ELR (cell line): ENCODE data around the gene PPM1B.
"Not testable (repeated sequence)": the region's sequence is repeated elsewhere in the genome, so short reads cannot be mapped to it uniquely, and the experiment has no call there.

ENCODE experiments used
- DNase-seq: peaks from one replicate; pipeline ENCODE4 v3.0.0-alpha.2; 2015; ENCODE audit warnings: low read depth

PPM1B gene

DNA sequence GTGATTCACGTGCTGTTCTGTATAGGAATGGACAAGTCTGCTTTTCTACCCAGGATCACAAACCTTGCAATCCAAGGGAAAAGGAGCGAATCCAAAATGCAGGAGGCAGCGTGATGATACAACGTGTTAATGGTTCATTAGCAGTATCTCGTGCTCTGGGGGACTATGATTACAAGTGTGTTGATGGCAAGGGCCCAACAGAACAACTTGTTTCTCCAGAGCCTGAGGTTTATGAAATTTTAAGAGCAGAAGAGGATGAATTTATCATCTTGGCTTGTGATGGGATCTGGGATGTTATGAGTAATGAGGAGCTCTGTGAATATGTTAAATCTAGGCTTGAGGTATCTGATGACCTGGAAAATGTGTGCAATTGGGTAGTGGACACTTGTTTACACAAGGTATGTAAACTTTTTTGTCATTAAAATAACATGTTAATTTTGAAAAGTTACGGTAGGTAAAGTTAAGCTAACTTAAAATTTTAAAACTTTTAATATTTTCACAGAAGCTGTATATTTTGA is 33.0 kb downstream of the PPM1B start:
- DNase-seq = no peak

DNA sequence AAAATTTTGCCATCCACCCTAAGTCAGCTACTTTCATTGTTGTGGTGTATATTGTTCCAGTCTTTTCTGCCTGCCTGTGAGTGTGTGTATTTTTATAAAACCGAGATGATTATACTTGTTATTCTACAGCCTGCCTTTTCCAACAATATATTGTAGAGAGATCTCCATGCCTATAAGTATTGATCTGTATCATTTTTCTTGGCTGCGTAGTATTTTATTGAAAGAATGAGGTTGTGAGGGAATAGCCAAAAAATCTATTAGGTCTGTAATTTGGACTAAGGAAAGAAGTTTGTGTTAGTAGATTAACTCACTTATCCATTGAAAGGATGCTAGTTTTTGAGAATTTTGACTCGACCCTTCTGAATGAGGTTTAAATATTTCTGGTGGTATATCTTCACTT is 34.9 kb downstream of the PPM1B start:
- no peak for DNase-seq

DNA sequence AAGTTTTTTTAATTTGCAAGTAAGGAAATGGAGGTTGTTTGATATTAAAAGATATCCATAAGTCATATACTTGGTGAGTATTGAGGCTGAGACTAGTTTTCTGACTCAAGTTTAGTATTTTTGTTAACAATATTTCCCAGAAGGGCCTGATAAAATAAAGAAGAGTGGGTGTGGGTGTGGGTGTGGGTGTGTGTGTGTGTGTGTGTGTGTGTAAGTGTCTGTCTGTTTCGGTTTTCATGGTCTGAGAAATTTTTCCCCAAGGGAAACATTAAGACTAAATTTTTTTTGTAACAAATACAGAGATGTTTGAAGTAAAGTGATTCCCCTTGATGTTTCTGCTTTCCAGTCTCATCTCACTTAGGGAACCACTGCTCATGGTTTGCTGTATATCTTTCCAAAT is 36.5 kb downstream of the PPM1B start:
- DNase-seq = no peak

DNA sequence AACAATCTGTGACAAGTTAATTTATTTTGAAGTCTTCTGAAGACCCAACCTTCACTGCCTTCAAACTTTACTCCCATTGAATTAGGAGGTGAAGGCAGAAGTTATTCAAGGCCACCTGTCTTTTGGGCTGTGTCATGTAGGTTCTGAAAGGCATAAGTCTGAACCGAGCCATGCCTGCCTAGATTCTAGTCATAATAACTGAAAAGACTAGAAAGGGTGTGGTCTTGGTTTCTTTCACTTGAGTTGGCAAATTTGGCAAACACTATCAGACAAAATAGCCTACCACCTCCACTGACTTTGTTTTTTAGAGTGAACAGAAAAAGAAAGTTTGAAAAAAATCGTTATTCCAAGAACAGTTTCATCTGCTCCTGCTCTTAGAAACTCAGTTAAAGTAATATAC is 38.4 kb downstream of the PPM1B start:
- no peak for DNase-seq

DNA sequence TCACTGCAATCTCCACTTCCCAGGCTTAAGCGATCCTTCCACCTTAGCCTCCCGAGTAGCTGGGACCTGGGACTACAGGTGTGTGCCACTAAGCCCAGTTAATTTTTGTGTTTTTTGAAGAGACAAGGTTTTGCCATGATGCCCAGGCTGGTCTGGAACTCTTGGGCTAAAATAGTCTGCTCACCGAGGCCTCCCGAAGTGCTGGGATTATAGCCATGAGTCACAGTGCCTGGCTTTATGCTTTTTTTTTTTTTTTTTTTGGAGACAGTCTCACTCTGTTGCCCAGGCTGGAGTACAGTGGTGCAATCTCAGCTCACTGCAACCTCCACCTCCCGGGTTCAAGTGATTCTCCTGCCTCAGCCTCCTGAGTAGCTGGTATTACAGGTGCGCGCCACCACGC is 39.0 kb downstream of the PPM1B start:
- peak; percentile 7 for DNase-seq

DNA sequence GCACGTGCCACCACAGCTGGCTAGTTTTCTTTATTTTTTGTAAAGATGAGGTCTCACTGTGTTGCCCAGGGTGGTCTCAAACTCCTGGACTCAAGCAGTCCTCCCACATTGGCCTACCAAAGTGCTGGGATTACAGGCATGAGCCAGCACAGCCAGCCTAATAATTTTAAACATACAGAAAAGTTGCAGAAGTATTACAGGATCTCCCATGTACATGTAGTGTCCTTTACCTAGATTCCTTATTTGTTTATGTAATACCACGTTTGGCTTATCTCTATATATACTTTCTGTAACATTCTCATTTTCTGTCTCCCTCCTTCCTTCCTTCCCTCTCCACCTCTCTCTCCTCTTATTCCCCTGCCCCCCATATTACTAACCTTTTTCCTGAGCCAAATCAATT is 41.7 kb downstream of the PPM1B start:
- no peak for DNase-seq

DNA sequence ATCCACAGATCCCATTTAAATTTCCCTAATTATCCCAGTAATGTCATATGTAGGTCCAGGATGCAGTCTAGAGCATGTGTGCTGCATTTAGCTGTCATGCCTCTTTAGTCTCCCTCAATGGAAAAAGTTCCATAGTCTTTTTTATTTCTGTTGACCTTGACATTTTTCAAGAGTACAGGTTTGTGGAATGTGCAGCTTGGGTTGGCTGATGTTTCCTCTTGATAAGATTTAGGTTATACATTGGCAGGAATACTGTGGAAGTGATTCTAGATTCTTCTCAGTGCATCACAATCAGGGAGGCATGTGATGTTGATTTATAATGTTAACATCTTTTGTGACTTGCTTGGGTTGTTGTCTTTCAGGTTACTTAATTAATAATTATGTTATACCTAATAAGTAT is 42.5 kb downstream of the PPM1B start:
- DNase-seq = no peak

DNA sequence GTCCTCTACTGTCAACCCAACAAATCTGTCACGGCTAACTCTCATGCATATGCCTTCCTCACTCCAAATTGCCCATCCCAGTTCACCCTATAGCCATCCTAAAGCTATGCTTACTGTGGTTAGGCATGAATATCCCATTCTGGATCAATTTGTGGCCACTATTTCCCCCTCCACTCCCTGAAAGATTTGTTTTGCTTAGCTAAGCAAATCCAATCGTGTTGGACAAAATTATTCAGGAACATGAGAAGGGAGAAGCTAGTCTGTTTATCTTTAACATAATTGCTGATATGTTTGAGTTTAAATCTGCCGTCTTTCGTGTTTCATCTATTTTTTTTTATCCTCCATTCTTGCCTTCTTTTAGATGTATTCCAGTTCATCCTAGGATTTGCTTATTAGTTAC is 43.6 kb downstream of the PPM1B start:
- DNase-seq = no peak

DNA sequence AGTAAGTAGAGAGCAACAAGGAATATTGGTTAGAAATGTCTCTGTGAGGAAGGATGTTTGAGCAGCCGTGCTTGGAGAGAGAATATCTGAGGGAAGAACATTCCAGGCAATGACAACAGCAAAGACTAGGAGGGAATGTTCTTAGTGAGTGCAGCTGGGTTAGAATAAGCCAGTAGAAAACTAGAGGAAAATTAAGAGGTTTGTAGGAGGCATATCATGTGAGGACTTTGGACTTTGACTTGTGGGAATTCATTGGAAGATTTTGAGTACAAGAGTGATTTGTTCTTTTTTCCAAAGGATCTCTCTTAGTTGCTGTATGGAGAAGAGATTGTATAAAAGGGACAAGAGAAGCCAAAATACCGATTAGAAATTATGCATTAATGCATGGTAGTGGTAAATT is 47.2 kb downstream of the PPM1B start:
- DNase-seq = no peak

DNA sequence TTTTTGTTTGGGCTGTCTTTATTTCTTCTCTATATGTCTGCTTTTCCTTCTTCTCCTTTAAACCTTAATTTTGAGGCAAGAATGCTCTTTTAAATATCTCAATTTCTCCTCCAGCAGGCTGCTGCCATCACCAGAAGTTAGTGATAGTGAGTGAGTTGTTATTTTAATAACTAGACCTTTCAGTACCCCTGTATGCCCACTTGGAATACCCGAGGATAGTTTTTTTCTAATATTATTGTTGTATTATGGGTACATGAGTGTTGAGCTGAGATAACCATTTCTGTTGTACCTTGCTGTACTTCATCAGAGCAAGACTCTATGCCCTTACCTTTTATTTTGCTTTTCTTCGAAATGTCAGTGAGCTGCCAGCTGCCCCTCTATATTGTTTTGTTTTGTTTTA is 50.1 kb downstream of the PPM1B start:
- DNase-seq = no peak

DNA sequence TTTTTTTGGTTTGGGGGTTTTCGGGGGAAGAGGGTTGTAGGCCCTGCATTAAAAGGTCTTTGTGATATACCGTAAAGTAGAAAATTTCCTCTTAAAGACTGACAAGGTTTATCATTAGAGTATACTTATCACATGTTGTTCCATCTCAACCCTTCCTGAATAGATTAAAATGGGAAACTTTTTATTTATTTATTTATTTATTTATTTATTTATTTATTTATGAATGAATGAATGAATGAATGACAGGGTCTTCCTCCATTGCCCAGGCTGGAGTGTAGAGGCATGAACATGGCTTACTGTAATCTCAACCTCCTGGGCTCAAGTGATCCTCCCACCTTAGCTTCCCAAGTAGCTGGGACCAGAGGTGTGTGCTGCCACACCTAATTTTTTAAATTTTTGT is 58.1 kb downstream of the PPM1B start:
- no peak for DNase-seq

DNA sequence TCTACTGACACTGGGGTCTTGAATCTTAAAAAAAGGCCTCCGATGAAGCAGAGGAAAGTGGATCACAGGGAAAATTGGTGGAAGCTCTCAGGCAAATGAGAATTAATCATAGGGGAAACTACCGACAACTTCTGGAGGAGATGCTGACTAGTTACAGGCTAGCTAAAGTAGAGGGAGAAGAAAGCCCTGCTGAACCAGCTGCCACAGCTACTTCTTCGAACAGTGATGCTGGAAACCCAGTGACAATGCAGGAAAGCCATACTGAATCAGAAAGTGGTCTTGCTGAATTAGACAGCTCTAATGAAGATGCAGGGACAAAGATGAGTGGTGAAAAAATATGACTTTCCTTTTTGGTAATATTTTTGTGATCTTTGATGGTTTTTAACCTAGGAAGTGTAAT is 61.7 kb downstream of the PPM1B start:
- no peak for DNase-seq

DNA sequence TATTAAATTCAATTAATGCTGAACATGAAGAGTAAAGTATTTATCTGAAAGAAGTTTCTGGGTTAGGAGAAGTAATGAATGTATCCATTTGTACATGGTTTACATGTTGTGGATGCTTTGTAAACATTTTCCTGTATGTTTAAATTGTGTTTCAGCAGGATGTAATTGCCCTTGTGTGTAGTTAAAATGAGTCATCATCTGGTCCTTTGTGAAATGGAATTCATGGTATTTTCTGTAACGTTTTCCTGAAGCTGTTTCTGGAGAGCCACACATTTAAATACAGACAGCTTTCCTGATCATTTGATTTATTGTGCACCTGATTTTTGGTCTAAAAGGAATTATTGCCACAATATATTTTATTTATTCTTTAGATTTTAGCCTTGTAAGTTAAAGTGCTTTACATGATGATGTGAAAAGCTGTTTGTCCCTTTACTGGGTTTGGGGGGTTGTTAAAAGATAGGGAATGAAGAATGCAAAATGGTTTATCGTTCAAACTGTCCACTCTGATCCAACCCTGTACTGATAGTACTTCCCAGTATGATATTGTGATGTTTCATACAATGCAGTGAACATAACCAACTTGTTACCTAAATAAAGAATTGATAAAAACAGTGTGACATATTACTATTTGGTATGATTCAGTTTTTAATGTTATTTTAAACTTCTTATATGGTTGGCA is 64.9 kb downstream of the PPM1B start:
- peak; percentile 86 for DNase-seq

DNA sequence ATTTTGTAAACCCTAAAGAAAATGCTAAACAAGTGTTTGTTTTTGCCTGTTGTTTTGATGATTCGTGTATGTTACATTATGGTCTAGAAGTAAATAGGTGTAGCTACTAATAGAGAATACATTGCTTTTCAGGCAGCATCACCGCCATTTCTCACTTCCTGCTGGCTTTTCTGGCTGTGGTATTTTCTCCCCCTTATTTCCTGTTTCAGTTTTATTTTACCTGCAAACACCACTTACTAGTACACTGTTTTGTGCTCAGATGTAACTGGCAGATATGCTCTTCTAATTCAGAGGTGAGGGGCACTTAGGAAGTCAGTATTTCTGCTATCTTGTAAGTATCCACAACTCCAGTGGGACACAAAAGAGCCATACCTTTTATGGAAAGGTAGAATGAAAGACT is 68.5 kb downstream of the PPM1B start:
- no peak for DNase-seq

DNA sequence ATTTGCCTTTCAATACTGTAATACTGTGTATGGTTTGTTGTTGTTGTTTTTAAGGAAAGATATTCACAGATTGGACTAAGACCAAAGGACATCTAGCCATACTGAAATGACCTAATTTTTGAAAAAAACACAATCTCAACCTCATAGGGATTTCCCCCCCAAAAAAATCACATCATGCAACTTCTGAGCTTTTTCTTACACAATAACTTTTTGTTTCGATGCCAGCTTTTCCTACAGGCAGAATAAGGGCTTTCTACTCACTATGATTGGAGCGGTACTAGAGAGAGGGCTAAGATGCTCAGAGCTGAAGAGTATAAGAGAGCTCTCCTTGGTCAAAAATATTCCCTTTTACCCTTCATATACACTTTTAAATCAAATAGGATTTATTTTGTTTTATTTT is 74.2 kb downstream of the PPM1B start:
- no peak for DNase-seq

DNA sequence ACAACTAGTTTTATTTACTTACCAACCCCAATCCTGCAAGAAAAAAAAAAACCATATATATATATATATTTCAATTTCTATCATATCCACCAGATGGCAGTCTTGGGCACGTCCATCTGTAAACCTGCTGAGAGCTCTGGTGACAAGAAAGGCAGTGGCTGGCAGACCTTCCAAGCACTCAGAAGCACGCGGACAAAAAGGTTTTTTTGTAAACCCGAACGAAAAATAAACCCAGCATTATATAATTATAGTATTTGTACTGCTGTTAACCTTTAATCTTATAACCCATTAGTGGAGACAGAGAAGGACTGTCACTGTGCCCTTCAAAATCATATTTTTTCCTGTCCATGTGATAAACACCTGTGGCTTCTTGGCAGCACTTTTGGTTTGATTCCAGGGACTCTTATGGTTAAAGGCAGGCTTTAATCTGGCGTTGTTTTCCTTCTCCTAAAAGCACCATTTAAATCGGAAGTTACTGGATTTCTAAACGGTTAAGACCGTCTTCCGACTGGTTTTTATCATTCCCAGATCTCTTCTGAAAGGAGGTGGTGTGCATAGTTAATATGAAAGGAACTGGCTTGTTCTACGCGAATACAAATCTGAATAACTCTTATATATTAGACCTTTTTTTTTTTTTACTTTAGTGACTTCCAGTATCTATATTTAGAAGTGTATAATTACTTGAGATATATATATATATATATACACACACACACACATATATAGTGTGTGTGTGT is 75.6 kb downstream of the PPM1B start:
- peak; percentile 80 for DNase-seq

DNA sequence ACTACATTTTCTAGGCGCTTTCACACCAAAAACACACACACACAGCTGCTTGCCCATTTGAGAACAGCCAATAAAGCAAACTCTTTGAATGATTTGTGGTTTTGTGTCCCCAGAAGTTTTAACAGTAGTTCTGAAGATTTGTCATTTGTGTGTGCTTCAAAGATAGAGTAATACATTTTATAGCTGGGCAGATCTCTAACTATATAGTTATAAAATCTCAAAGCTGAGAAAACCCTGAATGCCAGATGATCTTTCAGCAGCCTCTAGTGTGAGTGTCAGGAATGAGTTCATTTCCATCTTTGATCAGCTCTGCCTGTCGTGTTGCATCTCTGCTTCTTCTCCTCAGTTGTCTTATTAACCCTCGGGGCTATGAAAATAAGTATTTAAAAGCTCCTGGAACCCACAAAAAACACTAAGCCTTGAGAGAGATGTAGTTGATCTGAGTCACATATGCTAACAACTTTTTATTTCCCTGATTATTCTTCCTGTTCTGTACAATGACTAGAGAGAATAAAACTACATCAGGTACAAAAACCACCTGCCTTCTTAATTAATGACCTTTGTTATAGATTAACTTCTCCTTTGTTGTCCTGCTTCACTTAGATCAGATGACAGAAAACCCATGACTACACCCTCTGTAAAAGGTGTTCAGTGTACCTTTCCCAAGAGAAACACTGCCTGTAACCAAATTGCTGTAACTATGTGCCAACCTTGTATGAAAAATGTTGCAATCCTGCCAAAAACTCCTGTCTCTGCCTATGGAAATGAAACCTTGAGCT is 76.6 kb downstream of the PPM1B start:
- peak; percentile 32 for DNase-seq

DNA sequence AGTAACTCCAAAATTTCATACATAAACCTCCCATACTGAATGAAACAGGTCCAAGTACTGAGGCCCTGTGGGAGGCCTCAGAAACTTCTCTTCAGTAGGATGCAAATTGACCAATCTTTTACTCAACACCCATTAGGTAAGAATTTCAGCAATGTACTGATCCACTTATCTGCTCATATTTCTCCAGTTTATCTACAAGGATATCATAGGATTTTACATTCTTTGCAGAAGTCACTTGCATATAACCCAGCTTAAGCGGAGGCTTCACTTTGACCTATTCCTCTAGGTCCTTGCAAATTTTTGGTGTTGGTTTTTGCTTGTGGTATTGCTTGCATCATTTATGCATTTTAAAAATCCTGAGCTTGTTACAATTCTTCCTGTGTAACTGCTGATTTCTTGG is 77.8 kb downstream of the PPM1B start:
- DNase-seq = no peak

DNA sequence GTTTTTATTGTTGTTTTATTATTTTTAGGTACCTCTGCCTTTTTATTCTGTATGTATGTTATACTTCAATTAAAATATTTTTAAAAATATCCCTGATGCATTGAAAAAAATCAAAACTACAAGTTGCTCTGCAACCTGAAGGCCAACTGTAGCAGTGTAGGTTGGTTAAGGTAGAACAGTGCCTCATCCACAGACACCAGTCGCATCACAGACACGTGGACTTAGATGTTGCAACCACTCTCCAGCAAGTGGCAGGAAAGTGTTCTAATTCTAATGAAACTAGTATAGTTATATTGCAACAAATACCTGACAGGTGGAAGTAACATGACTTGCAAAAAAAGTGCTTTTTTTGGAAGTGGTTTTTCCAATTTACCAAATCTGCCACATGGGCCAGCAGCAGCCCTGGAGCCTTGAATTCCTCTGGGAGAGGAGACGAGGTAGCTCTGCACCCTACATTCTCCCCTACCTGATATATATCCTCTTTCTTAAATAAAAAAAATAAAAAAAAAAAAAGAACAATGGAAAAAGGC is 78.2 kb downstream of the PPM1B start:
- no peak for DNase-seq

DNA sequence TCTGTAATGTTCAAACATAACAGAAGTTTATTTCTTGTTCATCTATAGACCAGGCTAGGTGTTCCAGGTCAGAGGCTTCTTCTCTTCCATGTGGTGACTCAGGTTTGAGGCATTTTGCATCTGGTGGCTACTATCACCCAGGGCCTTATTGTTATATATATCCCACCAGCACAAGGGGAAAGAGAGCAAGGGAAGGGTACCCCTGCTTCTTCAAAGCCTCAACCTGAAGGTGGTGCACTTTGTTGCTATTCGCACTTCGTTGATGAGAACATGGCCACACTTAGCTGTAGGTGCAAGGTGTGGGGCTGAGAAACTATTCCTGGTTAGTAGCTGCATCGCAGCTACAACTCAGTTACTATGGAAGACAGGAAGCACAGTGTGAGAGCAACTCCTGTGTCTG is 79.2 kb downstream of the PPM1B start:
- DNase-seq = peak; percentile 47

DNA sequence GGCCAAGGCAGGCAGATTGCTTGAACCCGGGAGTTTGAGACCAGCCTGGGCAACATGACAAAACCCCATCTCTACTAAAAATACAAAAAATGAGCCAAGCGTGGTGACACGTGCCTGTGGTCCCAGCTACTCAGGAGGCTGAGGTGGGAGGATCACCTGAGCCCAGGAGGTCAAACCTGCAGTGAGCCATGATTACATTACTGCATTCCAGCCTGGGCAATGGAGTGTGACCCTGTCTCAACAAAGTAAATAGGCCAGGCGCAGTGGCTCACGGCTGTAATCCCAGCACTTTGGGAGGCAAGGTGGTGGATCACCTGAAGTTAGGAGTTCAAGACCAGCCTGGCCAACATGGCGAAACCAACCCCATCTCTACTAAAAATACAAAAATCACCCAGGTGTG is 80.6 kb downstream of the PPM1B start:
- not testable (repeated sequence) for DNase-seq

DNA sequence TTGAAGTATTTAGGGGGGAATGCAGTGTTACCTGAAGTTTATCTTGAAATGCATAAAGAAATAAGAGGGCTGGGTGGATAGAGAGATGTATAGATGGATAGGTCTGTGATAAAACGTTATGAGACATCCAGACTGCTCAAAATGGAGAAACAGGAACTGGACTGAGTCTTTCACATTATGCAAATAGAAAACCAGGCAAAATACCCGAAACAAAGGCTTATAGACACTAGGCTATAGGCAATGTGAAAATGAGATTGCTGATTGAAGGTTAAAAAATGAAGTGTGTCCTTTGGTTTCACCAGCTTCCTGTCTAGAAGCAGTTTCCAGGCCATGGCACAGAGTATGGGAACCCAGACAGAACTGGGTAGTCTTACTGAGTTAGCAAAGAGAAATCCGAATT is 81.7 kb downstream of the PPM1B start:
- DNase-seq = no peak

DNA sequence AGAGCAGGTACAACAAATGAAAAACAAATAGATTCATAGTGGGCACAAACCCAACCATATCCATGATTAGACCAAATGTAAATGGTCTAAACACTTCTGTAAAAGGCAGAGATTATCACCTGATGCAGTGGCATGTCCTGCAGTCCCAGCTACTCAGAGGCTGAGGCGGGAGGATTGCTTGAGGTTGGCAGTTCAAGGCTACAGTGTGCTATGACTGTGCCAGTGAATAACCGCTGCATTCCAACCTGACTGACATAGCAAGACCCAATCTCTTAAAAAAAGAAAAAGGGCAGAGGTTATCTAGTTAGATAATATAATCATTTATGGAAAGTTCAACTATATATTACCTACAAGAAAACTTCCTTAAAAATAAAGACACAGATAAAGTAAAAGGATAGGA is 85.3 kb downstream of the PPM1B start:
- DNase-seq = no peak
